H1 (cell line): ENCODE results near the gene ZBTB4. TPM values are rescaled to one million over a fixed set of nuclear protein-coding genes. Genes with fewer than 3 reads are reported as not detected.

Experiments
- CTCF ChIA-PET: fragments of 300-600 bp; sonication (Branson Sonifier 250); formaldehyde crosslinking; loops from one replicate; lab custom pipeline; 2021; ENCODE audit not compliant: partially characterized antibody; lab: Charles Lee
- POLR2A ChIA-PET: fragments of 300-600 bp; sonication (Branson Sonifier 250); formaldehyde crosslinking; loops from one replicate; lab custom pipeline; 2021; ENCODE audit warnings: inconsistent platforms; ENCODE audit not compliant: partially characterized antibody; lab: Charles Lee
- DNase-seq, 2 experiments: peaks; one replicate each; pipeline versions ENCODE4 v3.0.0 to v3.0.0-alpha.2; 2010 to 2022; ENCODE audit warnings: low spot score in 2 of 2, low read depth in 1 of 2, mixed read lengths in 1 of 2
- FAIRE-seq: peaks from 2 replicates; lab custom pipeline; 2011; peaks lifted over from hg19 to GRCh38; lab: Jason Lieb, UNC
- H2AFZ ChIP-seq: 2 replicates; pipeline ENCODE4 v1.8.1; 2012; ENCODE audit warnings: low read length, inconsistent platforms
- H2AK5ac ChIP-seq: 2 replicates; pipeline ENCODE4 v1.6.1; 2013; ENCODE audit warnings: low read depth, low read length
- H2BK120ac ChIP-seq: replicated peaks from 2 replicates; pipeline ENCODE3; 2013; ENCODE audit warnings: low read depth, low read length, inconsistent platforms
- H2BK12ac ChIP-seq: 2 replicates; pipeline ENCODE4 v1.6.1; 2013; ENCODE audit warnings: low read depth, low read length
- H2BK15ac ChIP-seq: 2 replicates; pipeline ENCODE4 v1.6.1; 2013; ENCODE audit warnings: low read length
- H2BK20ac ChIP-seq: 2 replicates; pipeline ENCODE4 v1.6.1; 2013; ENCODE audit warnings: low read length
- H2BK5ac ChIP-seq: 2 replicates; pipeline ENCODE4 v1.6.1; 2013; ENCODE audit warnings: low read depth, low read length
- H3K14ac ChIP-seq: 2 replicates; pipeline ENCODE4 v1.6.1; 2013; ENCODE audit warnings: inconsistent platforms; ENCODE audit not compliant: insufficient read length
- H3K18ac ChIP-seq: 2 replicates; pipeline ENCODE4 v1.6.1; 2013; ENCODE audit warnings: low read length; ENCODE audit errors: extremely low read depth
- H3K23ac ChIP-seq: 2 replicates; pipeline ENCODE4 v1.6.1; 2013; ENCODE audit warnings: inconsistent platforms; ENCODE audit not compliant: insufficient read length
- H3K23me2 ChIP-seq: 2 replicates; pipeline ENCODE4 v1.6.1; 2013; ENCODE audit warnings: low read depth, low read length
- H3K27ac ChIP-seq: 2 replicates; pipeline ENCODE4 v1.6.1; 2011; ENCODE audit warnings: low read depth, low read length, inconsistent platforms
- H3K27me3 ChIP-seq, 4 experiments: replicated peaks in 1 of 4; 1 replicate in 1 of 4; 2 replicates in 3 of 4; pipeline versions ENCODE4 v1.6.1 to v1.8.1; 2011 to 2013; ENCODE audit warnings: low read length in 3 of 4, mild to moderate bottlenecking in 3 of 4, inconsistent platforms in 2 of 4, mixed read lengths in 2 of 4, moderate library complexity in 1 of 4; ENCODE audit not compliant: control insufficient read depth in 3 of 4, insufficient read depth in 3 of 4; ENCODE audit errors: extremely low read depth in 1 of 4
- H3K36me3 ChIP-seq, 4 experiments: 2 replicates each; pipeline versions ENCODE4 v1.6.1 to v1.8.1; 2011 to 2013; ENCODE audit warnings: mild to moderate bottlenecking in 4 of 4, low read length in 3 of 4, moderate library complexity in 2 of 4, control low read depth in 1 of 4, inconsistent platforms in 1 of 4; ENCODE audit not compliant: insufficient read depth in 4 of 4, control insufficient read depth in 2 of 4
- H3K4ac ChIP-seq: replicated peaks from 2 replicates; pipeline ENCODE3; 2013; ENCODE audit warnings: low read length, low read depth, mixed read lengths, inconsistent platforms; ENCODE audit not compliant: insufficient read length
- H3K4me1 ChIP-seq, 4 experiments: replicated peaks in 1 of 4; 1 replicate in 1 of 4; 2 replicates in 3 of 4; pipeline versions ENCODE4 v1.6.1 to v1.8.1; 2011 to 2013; ENCODE audit warnings: low read length in 3 of 4, inconsistent platforms in 2 of 4, mixed read lengths in 1 of 4; ENCODE audit not compliant: insufficient read depth in 4 of 4, control insufficient read depth in 3 of 4
- H3K4me2 ChIP-seq, 2 experiments: 2 replicates each; pipeline versions ENCODE4 v1.6.1 to v1.8.1; 2011 to 2013; ENCODE audit warnings: low read depth in 2 of 2, low read length in 2 of 2, control low read depth in 1 of 2, inconsistent platforms in 1 of 2, mild to moderate bottlenecking in 1 of 2; ENCODE audit not compliant: insufficient read depth in 1 of 2
- H3K4me3 ChIP-seq, 4 experiments: fragments of 200-600, 300-600 bp in 1 of 4; sonication (generic), shearing (Covaris generic), sonication (Bioruptor Twin) in 1 of 4; 2 replicates each; pipeline versions ENCODE4 v1.5.1 to v1.8.1; 2011 to 2016; ENCODE audit warnings: low read length in 4 of 4, low read depth in 3 of 4, control low read depth in 2 of 4, inconsistent platforms in 2 of 4, mild to moderate bottlenecking in 2 of 4, mixed read lengths in 1 of 4, moderate library complexity in 1 of 4; ENCODE audit not compliant: insufficient read depth in 2 of 4; ENCODE audit errors: extremely low read depth in 1 of 4
- H3K56ac ChIP-seq: replicated peaks from 2 replicates; pipeline ENCODE3; 2013; ENCODE audit warnings: low read depth, mild to moderate bottlenecking, mixed read lengths, low read length, inconsistent platforms; ENCODE audit not compliant: insufficient read length
- H3K79me1 ChIP-seq: 2 replicates; pipeline ENCODE4 v1.6.1; 2013; ENCODE audit warnings: low read depth, low read length, control low read depth
- H3K79me2 ChIP-seq, 2 experiments: 2 replicates each; pipeline versions ENCODE4 v1.6.1 to v1.8.1; 2012 to 2013; ENCODE audit warnings: low read length in 2 of 2, mild to moderate bottlenecking in 2 of 2, inconsistent platforms in 1 of 2; ENCODE audit not compliant: insufficient read depth in 2 of 2, control insufficient read depth in 1 of 2
- H3K9ac ChIP-seq, 4 experiments: replicated peaks in 1 of 4; 1 replicate in 1 of 4; 2 replicates in 3 of 4; pipeline versions ENCODE4 v1.6.1 to v1.8.1; 2011 to 2013; ENCODE audit warnings: low read depth in 3 of 4, low read length in 3 of 4, control low read depth in 2 of 4, mild to moderate bottlenecking in 2 of 4, moderate library complexity in 2 of 4, inconsistent platforms in 1 of 4; ENCODE audit errors: extremely low read depth in 1 of 4
- H3K9me3 ChIP-seq, 2 experiments: 2 replicates each; pipeline versions ENCODE4 v1.6.1 to v1.8.1; 2012 to 2013; ENCODE audit warnings: mild to moderate bottlenecking in 2 of 2, moderate library complexity in 2 of 2, control low read depth in 1 of 2, inconsistent platforms in 1 of 2, low read depth in 1 of 2, low read length in 1 of 2, mixed read lengths in 1 of 2; ENCODE audit not compliant: insufficient read depth in 2 of 2
- H4K20me1 ChIP-seq, 2 experiments: replicated peaks in 1 of 2; 2 replicates each; pipeline versions ENCODE3 to v1.8.1; 2011 to 2013; ENCODE audit warnings: inconsistent platforms in 2 of 2, low read length in 2 of 2, mild to moderate bottlenecking in 1 of 2; ENCODE audit not compliant: insufficient read depth in 2 of 2, control insufficient read depth in 1 of 2
- H4K5ac ChIP-seq: 2 replicates; pipeline ENCODE4 v1.6.1; 2013; ENCODE audit warnings: low read length, low read depth, mixed read lengths, inconsistent platforms; ENCODE audit not compliant: insufficient read length
- H4K8ac ChIP-seq: 2 replicates; pipeline ENCODE4 v1.8.0; 2013; ENCODE audit warnings: mild to moderate bottlenecking, moderate library complexity, low read length, inconsistent platforms; ENCODE audit not compliant: insufficient read depth; ENCODE audit errors: extremely low read depth
- H4K91ac ChIP-seq: replicated peaks from 2 replicates; pipeline ENCODE3; 2013; ENCODE audit warnings: low read length, mixed read lengths, inconsistent platforms; ENCODE audit not compliant: insufficient read length
- RBBP5 ChIP-seq: IDR thresholded peaks from 2 replicates; pipeline ENCODE4 v1.7.1; 2012; ENCODE audit warnings: low read depth, mild to moderate bottlenecking, inconsistent platforms, low read length, moderate library complexity, borderline replicate concordance
- SP1 ChIP-seq: IDR thresholded peaks from 2 replicates; pipeline ENCODE4 v1.6.1; 2011; ENCODE audit warnings: low read depth, low read length
- TBP ChIP-seq: IDR thresholded peaks from 2 replicates; pipeline ENCODE4 v1.6.1; 2011; ENCODE audit warnings: low read depth, low read length, improper control_type of control experiment
- WGBS, 2 experiments: shearing (Covaris generic) in 1 of 2; methylation state at CpG; one replicate each; pipeline versions ENCODE4 v1.1.6 to v1.1.7; 2013 to 2015; ENCODE audit warnings: low lambda C conversion rate in 2 of 2, mixed read lengths in 2 of 2, inconsistent platforms in 1 of 2, low coverage in 1 of 2, missing lambda C conversion rate in 1 of 2; ENCODE audit not compliant: insufficient replicate concordance in 2 of 2, insufficient coverage in 1 of 2, insufficient read length in 1 of 2; ENCODE audit errors: extremely low coverage in 1 of 2, missing lambda C conversion rate in 1 of 2; 5-methylcytosine and 5-hydroxymethylcytosine counted together
- polyA plus RNA-seq, 7 experiments: library from polyadenylated mRNA; depleted of rRNA in 3 of 7; stranded (reverse) in 5 of 7; unstranded in 2 of 7; fragments of >200 nt in 5 of 7; fragments of 200-250 nt in 2 of 7; gene quantifications; 1 replicate in 5 of 7; 2 replicates in 1 of 7; 4 replicates in 1 of 7; pipeline versions ENCODE4 v1.2.1 to v1.2.3, GENCODE V29; 2011 to 2013; ENCODE audit warnings: missing spikeins in 2 of 7, mixed read lengths in 2 of 7
- total RNA-seq: library from RNA; stranded (reverse); fragmentation: NEBNext Ultra II Directional; extraction: Animal tissue kit (Norgen Biotek cat#: 25700); gene quantifications from 2 replicates; pipeline ENCODE4 v1.2.1, GENCODE V29; 2021
- TF ChIP-seq, protein P1 (sequence below): IDR thresholded peaks from 2 replicates; pipeline ENCODE4 v1.6.1; 2012; ENCODE audit warnings: low read length, inconsistent platforms

The ZBTB4 gene
- total and polyA plus RNA-seq, 2 of the 8 experiments (the other 6 are each of a cell fraction or from before 2014, with no cell fraction given), result 5.9 to 10.1 TPM

DNA sequence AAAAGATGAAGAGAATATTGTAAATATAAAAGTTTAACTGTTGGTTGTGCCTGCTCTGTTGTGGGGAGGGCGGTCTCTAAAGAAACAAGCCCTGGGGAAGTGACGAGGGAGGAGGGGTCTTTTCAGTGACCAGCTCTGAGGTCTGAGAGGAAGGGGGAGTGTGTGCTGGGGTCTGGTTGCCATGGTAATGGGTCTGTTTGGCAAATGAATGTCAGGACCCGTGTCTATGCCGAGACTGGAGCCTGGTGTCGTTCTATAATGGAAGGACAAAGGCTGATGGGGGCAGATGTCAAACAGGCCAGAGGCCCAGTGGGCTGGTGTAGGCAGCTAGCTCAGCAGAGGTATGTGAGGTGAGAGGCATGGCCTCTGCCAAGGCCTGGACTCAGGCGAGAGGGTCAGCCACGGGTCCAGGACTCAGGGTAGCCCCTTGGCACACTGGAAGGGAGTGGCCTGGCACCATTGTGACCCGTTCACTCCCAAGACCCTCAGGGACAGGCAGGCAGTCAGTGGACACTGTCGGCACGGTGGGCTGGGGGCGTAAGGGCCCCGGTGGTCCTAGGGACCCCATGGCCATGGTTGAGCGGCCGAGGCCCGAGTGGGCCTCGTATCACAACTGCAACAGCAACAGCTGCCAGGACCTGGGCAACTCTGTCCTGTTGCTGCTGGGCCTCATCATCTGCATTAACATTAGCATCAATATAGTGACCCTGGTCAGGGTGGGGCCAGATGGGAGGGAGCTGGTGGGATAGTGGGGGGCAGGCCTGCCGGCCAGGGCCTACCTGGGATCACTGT lies 59.4 kb downstream of the ZBTB4 start, which contains the start of gene SPEM1:
Gene SPEM1 (plus strand): TSS at position 506 of the 792 bp plus-strand sequence. CDS start 61 bp downstream, at position 567.
- POLR2A ChIA-PET, result interaction anchor here (0.8 to 2.8 kb wide), 14 partner anchors 9 to 155 kb away, joined by 3 to 9 read pairs (median 4); partner anchors contain the start of genes ACAP1, NLGN2, PLSCR3 and TMEM102
- H2BK15ac ChIP-seq, result no peak within 1 kb of the TSS; the same call in 1 of the 2 replicates

More for the DNA sequence above, 59.4 kb downstream of the ZBTB4 start, which contains the start of gene SPEM1:
- Histone ChIP-seq H2BK120ac (no peak within 1 kb of the TSS), H2BK5ac (no peak within 1 kb of the TSS), H3K9me3 (no peaks in the 10 kb centered on the region), H3K18ac (no peak within 1 kb of the TSS; the same call in 1 of the 2 replicates), H4K5ac (no peak within 1 kb of the TSS), H2BK12ac (peak within 1 kb of the TSS; percentile 60; the same call in 1 of the 2 replicates), H3K9ac (no peak within 1 kb of the TSS; a peak in 1 of 7 replicates), H3K79me1 (no peaks in the 10 kb centered on the region), H3K4me1 (peaks cover 0 to 15% (median 2%) of the 10 kb centered on the region in 4 experiments; a peak in 4 of 7 replicates), H4K8ac (peak within 1 kb of the TSS; percentile 80), H3K23me2 (peaks cover 2% of the 10 kb centered on the region; the same call in 1 of the 2 replicates), H3K23ac (no peak within 1 kb of the TSS), H3K27me3 (no peaks in the 10 kb centered on the region), H4K91ac (no peak within 1 kb of the TSS), H2BK20ac (no peak within 1 kb of the TSS), H3K36me3 (peaks cover 0 to 17% (median 8%) of the 10 kb centered on the region in 4 experiments; a peak in 5 of 8 replicates), H4K20me1 (peaks cover 2 to 4% of the 10 kb centered on the region in 2 experiments), H3K4me3 (no peak within 1 kb of the TSS), H2AK5ac (no peak within 1 kb of the TSS), H2AFZ (no peak within 1 kb of the TSS), H3K27ac (no peak within 1 kb of the TSS), H3K4ac (no peak within 1 kb of the TSS), H3K56ac (peak within 1 kb of the TSS; percentile 79), H3K14ac (no peak within 1 kb of the TSS), H3K79me2 (no peaks in the 10 kb centered on the region), H3K4me2 (no peak within 1 kb of the TSS)
- no peak for TF ChIP-seq RBBP5
- TF ChIP-seq TBP, result no peak
- no peak for TF ChIP-seq SP1
- TF ChIP-seq, protein P1, sequence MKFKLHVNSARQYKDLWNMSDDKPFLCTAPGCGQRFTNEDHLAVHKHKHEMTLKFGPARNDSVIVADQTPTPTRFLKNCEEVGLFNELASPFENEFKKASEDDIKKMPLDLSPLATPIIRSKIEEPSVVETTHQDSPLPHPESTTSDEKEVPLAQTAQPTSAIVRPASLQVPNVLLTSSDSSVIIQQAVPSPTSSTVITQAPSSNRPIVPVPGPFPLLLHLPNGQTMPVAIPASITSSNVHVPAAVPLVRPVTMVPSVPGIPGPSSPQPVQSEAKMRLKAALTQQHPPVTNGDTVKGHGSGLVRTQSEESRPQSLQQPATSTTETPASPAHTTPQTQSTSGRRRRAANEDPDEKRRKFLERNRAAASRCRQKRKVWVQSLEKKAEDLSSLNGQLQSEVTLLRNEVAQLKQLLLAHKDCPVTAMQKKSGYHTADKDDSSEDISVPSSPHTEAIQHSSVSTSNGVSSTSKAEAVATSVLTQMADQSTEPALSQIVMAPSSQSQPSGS, result no peak
- CTCF ChIA-PET, result interaction anchor here (0.6 to 4.1 kb wide), 12 partner anchors 13 to 140 kb away, joined by 3 to 15 read pairs (median 4); partner anchors contain the start of genes NLGN2 and PLSCR3
- FAIRE-seq, result no peak
- DNase-seq, result no peak
- 90% methylated on average over 16 of the region's 17 CpGs; no CpG with 5 or more reads in 1 of the 2 experiments for WGBS, 2 experiments
